ENCODE measurements around the gene SLC20A1.

SLC20A1 gene

DNA sequence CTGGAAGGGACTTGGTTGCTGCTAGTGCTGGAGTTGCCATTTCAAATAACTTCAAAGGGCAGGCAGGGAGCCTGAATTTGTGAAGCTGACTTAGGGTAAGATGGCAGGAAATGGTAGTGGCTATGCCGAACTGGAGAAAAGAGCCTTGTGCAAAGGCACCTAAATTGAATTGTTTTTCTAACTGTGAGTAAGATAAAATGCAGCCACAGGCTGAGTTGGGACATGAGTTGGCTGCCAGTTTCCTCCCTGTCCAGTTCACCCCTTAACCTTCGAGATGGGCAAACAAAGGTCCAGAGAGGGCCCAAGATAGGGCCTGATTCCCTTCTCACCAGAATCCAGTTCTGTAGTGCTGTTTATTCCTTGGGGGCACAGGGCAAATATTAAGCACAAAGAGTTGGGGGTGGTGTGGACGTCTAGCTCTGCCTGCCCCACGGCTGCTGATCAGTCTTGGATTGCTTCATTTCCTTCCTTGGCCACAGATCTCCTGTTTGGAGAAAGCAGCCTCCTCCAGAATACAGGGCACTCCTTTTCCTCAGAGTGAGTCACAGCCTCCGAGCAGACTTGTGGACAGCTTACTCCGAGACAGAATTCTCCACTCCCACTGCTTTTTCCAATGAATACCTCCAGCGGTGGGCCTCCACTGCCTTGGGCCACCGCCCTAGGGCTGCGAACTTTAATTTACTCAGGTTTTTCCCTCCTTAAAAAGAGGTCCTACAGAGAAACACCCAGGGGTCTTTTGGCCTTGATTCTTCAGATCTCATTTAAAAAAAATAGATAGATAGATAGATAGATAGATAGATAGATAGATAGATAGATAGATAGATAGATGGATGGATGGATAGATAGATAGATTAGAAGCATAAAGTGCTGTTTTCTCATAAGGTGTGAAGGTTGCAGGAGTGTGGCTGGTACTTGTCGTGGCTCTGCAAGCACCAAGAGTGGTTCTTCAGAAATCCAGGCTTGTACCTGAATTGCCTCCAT lies 18.4 kb upstream of the SLC20A1 start:
- no peak for DNase-seq

DNA sequence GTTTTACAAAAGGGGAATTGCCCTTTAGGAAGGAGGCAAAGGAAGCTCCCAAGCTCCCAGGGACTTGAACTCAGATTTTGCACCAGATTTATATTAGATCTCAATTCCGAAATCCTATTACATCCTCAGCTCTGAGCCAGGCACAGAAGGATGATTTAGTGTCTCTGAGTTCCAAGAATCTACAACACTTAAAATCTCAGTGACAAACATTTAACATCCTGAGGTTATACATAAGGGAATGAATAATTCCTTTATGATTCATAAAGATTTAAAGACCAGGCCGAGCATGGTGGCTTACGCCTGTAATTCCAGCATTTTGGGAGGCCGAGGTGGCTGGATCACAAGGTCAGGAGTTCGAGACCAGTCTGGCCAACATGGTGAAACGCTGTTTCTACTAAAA lies 16.5 kb upstream of the SLC20A1 start:
- no peak for DNase-seq

DNA sequence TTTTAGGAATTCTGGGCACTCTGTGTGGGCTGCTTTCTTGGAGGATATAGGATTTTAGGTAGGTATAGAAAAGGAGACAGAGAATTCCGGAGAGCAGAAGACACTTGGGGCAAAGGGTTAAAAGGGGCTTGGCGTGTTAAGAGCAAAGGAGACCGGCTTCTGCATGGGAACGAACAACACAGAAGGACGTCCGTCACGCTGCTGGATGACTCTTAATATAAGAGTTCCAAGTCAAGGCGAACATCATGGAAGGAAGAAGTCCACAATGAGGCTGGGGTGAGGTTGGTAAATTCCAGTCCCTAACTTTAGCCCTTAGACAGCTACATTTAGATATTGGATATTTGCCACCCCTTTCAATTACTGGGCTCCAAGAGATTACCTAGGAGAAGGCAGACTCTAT lies 15.9 kb upstream of the SLC20A1 start:
- no peak for DNase-seq

DNA sequence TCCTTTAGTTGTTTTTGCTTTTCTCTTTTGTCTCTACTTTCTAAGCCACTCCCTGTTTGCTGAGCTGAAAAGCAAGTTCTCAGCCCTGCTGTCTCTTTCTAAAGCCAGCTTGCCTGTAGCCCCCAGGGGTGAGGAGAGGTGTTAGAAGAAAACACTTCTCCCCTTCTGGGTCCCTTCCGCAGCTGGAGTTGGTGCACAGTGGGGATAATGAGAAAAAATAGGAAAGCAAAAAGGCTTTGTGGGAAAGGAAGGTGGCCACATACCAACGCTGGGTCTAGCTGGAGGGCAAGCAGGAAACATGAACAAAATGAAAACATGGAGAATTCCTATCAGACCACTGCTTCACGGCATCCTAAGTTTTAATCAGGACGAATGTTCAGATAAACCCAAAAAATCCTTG lies 15.5 kb upstream of the SLC20A1 start:
- no peak for DNase-seq

DNA sequence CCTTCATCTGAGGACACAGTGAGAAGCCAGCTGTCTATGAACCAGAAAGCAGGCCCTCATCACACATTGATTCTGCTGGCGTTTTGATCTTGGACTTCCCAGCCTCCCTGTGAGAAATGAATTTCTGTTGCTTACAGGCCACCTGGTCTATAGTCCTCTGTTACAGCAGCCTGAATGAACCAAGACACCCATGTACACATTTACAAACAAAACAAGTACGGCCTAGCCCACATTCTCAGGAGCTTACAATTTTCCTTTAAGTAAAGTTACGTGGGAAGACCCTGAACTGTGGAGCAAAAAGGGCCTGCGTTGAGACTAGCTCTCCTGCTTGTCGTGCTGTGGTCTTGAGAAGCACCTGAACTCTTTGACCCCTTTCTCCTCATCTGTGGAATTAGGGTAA lies 12.0 kb upstream of the SLC20A1 start:
- no peak for DNase-seq

DNA sequence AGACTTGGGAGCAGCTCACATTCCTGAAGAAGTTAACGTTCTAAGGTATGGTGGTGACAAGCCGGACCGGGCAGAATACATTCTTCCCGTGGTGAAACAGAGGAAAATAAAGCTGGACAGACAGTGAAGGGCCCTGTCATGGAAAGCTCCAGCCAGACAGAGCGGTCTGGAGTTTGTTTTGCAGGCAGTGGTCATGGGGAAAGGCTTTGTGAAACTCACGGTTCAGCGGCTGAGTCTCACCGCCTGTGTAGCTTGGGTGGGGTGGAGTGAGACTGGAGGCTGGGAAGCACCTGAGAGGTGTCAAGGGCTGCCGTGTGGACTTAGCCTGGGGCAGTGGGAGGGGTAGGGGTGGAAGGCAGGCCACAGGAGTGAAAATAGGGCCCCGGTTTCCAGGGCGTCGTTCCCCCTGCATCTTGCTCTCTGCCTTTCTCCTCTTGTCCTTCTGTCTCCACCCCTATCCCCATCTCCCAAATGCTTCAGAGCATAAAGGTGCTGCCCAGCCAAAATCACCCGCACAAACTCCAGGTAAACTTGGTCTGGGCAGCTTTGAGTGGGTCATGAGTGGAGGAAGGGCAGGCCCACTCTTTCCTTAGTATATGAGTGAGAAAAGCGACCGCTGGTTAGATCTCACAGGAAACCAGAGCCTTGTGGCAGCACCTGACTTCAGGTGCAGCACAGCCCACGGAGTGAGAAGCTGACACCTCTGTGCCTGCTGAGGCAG lies 11.4 kb upstream of the SLC20A1 start:
- DNase-seq = no peak

DNA sequence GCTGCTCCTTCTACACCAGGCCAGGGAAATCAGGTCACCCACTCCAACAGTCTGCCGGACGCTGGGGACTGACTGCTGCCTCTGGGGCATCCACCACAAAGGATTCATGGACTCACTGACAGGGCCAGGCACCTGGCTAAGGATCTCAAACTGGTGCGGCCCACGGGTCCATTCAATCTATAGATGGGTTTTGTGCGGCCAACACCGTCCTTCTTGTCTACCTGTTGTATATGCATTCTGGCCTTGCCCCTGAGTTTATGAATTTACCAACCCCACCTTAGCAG lies 10.9 kb upstream of the SLC20A1 start:
- no peak for DNase-seq

DNA sequence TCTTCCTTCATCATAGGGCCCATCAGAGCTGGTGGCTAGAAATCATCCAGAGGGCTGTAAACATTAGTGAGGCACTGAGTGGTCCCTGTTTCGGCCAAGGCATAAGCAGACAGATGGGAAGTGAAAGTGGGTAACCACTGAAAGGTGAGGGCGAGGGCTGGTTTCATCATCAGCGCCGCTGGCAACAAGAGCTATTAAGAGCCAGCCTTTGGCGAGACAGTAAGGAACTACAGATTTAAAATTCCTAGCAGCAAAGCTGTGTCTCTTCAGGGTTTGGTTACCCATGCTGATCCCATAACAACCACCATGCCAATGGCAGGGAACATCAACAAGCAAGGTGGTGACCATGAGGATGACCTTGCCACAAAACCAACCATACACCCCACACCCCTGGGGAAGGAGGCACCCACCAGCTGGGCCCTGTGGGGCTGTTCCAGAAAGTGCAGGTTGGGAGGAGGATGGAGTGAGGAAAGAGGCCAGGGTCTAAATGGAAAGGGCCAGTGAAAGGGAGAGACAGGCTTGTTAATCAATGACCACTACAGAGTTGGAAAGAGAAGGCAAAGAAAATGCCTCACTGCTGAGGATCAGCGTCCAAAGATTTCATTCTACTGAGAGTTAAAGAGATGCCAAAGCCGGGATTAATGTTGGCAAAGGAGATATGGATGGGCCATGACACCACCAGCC lies 9.0 kb upstream of the SLC20A1 start:
- peak; percentile 38 for DNase-seq

DNA sequence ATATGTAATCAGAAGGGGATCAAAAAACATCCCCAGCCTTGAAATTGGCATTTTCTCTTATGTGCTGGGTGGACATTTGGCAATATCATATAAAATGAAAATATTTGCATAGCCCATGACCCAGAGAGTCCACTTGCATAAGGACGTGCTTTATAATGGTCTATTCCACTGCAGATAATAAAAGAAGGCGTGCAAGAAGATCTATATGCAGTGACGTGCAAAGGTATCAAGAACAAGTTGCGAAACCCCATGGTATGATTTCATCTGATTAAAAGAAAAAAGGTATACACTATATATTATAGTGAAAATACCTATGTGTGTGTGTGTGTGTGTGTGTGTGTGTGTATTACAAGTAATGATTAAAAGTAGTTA lies 8.5 kb upstream of the SLC20A1 start:
- no peak for DNase-seq

DNA sequence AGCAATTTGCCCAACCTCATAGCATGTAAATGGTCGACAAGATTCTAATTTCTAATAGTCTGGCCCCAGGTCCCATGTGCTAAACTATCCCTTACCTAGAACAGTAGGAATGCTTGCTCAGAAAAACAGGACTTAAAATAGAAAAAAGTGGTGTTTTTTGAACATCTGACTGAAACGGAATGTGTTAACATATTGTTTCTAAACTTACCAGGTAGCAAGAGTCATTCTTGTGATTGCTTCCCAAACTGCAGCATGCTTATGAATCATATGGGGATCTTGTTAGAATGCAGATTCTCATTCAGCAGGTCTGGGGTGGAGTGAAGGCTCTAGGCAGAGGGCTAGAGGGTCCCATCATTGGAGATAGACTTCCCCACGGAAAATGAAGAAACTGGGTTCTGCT lies 5.8 kb upstream of the SLC20A1 start:
- no peak for DNase-seq

DNA sequence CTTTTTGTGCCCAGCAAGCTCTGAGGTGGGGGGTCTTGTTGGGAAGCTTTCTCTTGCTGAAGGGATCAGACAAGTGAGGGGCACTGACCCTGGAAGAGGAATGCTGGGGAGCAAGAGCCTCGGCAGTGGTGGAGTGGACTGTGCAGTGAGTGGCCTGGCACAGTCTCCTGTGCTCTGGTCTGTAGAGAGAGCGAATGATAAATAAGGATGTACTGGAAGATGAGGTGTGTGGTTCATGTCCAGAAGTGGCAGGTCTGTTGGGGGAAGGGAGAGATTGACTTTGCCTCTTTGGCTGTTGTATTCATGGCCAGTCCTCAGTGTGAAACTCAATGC lies 5.3 kb upstream of the SLC20A1 start:
- DNase-seq = no peak

DNA sequence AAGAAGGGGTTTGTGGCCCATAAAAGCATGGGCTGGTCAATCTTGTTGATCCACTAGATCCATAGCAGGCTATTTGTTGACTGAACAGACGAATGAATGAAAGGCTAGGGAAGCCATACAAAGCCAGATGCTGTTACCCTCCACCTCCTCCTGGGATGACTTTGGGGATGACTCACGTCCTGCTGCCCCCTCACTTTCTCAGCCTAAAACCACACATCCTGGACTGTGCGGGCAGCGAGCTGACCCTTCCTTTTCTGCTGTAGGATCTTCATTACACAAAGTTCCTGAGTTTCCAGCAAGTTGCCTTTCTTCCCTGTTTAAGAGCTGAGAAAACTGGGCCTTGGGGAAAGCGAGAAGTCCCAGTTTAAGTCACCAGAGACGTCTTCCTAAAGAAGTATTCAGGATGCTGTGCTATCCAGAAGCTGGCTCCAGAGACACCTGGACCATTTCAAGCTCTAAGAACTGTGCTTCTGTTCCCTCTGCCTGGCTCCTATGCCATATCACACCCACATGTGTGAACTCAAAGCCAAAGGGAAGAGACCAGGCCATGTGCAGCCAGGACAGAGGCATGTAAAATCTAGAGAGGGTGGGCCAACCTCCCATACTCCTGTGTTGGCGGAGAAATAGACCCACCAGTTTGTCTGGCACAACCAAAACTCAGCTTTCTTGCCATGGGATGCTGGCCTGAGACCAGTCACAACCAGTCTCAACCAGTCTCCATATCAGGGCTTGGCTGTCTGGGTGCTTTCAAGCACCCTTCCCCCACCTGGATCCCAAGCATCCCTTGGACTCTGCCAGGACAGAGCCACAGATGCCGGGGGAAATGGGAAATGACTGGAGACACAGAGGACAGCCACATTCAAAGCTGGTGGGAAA lies 4.7 kb upstream of the SLC20A1 start:
- DNase-seq = peak; percentile 33

DNA sequence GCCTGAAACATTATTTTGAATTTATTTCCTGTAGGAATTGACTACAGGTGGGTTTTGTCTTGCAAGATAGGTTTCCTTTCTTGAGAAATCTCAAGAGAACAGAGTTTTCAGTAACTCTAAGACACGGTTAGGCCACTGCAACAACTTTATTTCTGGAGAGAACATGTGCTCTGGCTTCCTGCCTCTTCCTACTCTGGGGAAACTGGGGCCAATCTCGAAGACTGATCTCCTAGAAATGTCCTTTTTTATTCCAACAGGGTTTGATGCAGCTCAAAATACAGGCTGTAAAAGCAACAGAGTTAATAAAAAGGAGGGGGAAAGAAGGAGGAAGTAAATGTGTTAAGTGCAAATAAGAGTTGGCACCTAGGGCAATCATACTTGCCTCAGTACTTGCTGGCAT lies 4.0 kb upstream of the SLC20A1 start:
- DNase-seq = no peak

DNA sequence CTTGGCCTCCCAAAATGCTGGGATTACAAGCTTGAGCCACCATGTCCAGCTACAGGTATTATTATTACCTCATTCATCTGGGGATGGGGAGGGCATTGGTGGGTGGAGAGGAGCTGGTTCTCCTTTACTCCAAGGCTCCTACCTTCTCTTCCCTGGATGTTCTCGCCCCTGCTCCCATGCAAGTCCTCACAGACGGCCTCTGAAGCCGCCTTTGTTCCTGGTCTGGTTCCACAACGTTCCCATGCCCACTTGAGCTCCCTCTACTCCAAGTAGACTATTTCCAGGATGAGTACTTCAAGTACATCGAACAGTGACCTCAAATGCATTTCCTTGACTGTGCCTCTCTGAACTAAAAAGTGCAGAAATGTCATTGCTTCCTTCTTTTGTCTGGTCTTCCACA lies 3.2 kb upstream of the SLC20A1 start:
- DNase-seq = no peak

DNA sequence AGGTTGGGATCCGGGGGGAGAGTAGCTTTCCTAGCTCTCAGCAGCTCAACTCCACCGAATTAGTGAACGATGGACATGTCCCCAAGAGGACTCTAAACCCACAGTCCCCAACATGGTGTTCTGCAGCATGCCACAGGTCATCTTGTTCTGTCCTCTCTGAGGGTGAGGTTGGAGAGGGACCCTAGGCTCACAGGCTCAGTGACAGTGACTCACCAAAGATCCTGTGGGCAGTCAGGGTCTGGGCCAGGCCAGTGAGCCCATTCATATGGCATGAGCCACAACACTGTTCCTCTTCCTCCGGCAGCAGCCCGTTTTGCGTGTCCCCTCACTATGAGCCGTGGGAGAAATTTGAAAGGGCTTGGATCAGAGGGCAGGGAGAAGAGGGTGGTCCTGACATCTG lies 2.8 kb upstream of the SLC20A1 start:
- no peak for DNase-seq

DNA sequence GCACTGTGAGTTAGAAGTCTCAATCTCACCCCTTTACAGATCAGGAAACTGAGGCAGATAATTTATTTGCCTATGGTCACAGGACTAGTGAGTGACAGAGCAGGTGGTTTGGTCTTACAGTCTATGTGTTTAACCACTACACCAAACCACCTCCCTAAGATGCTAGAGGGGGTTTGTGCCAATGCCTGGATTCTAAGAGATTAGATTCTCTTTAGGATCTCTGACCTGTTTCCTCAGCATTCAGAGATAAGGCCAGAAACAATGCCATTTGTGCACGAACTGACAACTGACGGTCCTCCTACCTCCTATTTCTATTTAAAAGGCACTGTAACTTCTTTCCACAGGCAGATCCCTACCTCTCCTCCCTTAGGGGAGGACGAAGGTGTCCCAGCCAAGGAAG lies 2.3 kb upstream of the SLC20A1 start:
- DNase-seq = no peak

DNA sequence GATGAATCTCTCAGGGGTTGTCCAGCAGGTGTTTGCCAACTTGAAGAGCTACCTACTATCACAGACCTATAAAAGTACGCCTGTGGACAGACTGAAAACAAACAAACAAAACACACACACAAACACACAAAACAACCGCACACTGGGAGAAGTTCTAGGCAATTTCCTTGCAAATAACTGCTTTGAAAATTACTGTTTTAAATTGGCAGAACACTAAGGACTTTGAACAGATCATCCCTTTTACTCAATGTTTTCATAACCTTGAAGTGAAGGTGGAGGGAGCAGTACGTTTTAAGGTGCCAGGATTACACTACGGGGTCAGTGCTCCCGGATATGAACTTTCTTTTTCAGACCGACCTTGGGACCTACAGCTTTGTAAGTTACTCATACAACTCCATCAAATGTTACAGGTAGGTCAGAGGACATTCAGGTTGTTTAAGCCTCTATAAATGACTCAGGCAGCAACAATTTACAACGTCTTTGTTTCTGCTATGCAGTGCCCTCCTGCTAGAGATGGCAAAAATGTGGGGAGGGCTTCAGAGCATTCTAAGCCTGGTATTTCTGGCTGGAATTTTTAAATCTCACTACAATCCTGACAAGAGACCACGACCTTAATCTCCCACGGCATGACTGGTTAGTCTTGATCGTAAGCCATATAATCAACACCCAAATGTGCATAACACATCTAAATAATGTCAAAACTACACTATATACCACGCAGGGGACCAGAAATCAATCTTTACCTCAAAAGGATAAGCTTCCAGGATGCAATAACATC lies 1.4 kb upstream of the SLC20A1 start:
- no peak for DNase-seq

DNA sequence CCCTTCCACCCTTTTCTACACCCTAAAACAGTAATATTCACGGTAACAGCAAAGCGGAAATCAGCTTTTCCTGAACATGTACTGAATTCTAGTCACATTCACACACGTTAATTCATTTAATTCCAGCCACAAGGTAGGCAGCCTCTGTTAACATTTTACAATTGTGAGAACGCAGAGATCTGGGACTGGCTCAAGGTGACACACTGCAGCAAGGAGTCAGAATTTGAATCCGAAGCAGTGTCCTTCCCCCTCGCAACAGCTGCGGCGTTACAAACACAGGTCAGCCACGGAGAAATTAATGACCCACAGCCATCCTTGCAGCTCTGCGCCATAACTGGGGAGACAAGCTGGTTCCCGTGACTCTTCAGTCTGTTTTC lies 818 bp upstream of the SLC20A1 start:
- no peak for DNase-seq

DNA sequence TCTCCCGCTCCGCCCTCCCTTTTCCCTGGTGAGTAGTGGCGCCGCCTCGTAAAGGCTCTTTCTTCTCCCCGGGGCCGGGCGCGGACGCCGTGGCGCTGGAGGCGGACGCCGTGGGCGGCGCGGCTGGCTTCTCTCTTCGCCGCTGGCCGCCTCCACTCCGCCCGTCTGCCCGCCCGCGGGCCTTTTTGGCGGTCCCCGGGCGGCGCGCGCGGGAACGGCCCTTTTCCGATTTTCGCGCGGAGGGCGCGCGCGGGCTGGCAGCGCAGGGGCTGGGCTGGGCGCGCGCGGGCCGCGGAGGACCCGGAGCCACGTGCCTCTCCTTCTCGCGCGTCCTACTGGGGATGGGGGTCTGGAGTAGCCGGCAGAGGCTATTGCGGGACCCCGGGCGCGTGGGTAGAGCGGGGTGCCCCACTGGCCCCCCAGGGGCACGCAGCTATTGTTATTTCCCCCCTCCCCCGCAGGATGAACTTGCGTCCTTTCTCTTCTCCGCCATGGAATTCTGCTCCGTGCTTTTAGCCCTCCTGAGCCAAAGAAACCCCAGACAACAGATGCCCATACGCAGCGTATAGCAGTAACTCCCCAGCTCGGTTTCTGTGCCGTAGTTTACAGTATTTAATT lies 472 bp downstream of the SLC20A1 start:
- peak; percentile 61 for DNase-seq

DNA sequence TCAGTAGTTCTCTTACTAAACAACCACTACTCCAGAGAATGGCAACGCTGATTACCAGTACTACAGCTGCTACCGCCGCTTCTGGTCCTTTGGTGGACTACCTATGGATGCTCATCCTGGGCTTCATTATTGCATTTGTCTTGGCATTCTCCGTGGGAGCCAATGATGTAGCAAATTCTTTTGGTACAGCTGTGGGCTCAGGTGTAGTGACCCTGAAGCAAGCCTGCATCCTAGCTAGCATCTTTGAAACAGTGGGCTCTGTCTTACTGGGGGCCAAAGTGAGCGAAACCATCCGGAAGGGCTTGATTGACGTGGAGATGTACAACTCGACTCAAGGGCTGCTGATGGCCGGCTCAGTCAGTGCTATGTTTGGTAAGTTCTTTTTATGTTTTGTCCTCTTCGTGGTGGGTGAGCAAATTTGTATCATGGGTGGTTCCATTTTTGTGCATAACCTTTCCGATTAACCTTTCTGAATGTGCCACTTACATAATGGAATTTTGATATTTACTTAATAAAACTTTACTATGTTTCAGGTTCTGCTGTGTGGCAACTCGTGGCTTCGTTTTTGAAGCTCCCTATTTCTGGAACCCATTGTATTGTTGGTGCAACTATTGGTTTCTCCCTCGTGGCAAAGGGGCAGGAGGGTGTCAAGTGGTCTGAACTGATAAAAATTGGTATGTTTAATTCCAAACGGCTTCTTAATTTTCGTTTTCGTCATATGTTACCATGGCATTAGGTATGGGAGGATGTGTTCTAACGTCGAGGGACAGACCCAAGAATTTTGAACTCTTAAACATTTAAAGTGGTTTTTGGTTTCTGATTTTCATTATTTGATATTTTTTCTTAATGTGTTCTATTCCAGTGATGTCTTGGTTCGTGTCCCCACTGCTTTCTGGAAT lies 1.3 kb downstream of the SLC20A1 start:
- DNase-seq = peak; percentile 36

DNA sequence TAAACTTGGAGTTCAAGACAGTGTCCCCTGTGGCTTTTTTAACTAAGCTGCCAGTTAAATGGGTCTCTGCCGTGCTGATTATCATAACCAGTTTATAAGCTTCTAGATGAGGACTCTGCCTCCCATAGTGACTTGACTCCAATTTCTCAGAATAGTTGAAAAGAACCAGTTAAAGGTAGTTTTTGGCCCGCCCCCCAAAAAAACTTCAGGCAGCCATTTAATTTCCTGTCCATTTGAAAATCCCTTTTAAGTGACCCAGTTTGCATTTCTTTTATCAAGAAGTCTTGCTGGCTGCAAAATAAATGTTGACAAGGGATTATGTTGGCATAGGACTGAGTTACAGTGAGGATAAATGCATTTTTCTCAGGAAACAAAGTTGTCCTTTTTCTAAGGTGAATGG lies 2.3 kb downstream of the SLC20A1 start:
- DNase-seq = no peak

All from activated CD4-positive, alpha-beta T cell treated with anti-CD3 and anti-CD28 coated beads, Interleukin-10, Interleukin-2, amounts not matched to agents 100 ng/mL and 50 ng/mL, durations not matched to agents 16 hours and 8 hours (primary cell).